H1 (cell line): ENCODE data around the gene ARHGEF12. TPM values are rescaled to one million over a fixed set of nuclear protein-coding genes. Genes with fewer than 3 reads are reported as not detected.
A peak's percentile ranks its signal among the peaks of the same experiment; 100 is the strongest.

Source experiments
- CTCF ChIA-PET: fragments of 300-600 bp; sonication (Branson Sonifier 250); formaldehyde crosslinking; loops from one replicate; lab custom pipeline; 2021; ENCODE audit not compliant: partially characterized antibody; lab: Charles Lee
- POLR2A ChIA-PET: fragments of 300-600 bp; sonication (Branson Sonifier 250); formaldehyde crosslinking; loops from one replicate; lab custom pipeline; 2021; ENCODE audit warnings: inconsistent platforms; ENCODE audit not compliant: partially characterized antibody; lab: Charles Lee
- DNase-seq, 2 experiments: peaks; one replicate each; pipeline versions ENCODE4 v3.0.0 to v3.0.0-alpha.2; 2010 to 2022; ENCODE audit warnings: low spot score in 2 of 2, low read depth in 1 of 2, mixed read lengths in 1 of 2
- FAIRE-seq: peaks from 2 replicates; lab custom pipeline; 2011; peaks lifted over from hg19 to GRCh38; lab: Jason Lieb, UNC
- H2AFZ ChIP-seq: 2 replicates; pipeline ENCODE4 v1.8.1; 2012; ENCODE audit warnings: low read length, inconsistent platforms
- H2AK5ac ChIP-seq: 2 replicates; pipeline ENCODE4 v1.6.1; 2013; ENCODE audit warnings: low read depth, low read length
- H2BK120ac ChIP-seq: replicated peaks from 2 replicates; pipeline ENCODE3; 2013; ENCODE audit warnings: low read depth, low read length, inconsistent platforms
- H2BK12ac ChIP-seq: 2 replicates; pipeline ENCODE4 v1.6.1; 2013; ENCODE audit warnings: low read depth, low read length
- H2BK15ac ChIP-seq: 2 replicates; pipeline ENCODE4 v1.6.1; 2013; ENCODE audit warnings: low read length
- H2BK20ac ChIP-seq: 2 replicates; pipeline ENCODE4 v1.6.1; 2013; ENCODE audit warnings: low read length
- H2BK5ac ChIP-seq: 2 replicates; pipeline ENCODE4 v1.6.1; 2013; ENCODE audit warnings: low read depth, low read length
- H3K14ac ChIP-seq: 2 replicates; pipeline ENCODE4 v1.6.1; 2013; ENCODE audit warnings: inconsistent platforms; ENCODE audit not compliant: insufficient read length
- H3K18ac ChIP-seq: 2 replicates; pipeline ENCODE4 v1.6.1; 2013; ENCODE audit warnings: low read length; ENCODE audit errors: extremely low read depth
- H3K23ac ChIP-seq: 2 replicates; pipeline ENCODE4 v1.6.1; 2013; ENCODE audit warnings: inconsistent platforms; ENCODE audit not compliant: insufficient read length
- H3K23me2 ChIP-seq: 2 replicates; pipeline ENCODE4 v1.6.1; 2013; ENCODE audit warnings: low read depth, low read length
- H3K27ac ChIP-seq: 2 replicates; pipeline ENCODE4 v1.6.1; 2011; ENCODE audit warnings: low read depth, low read length, inconsistent platforms
- H3K27me3 ChIP-seq, 4 experiments: replicated peaks in 1 of 4; 1 replicate in 1 of 4; 2 replicates in 3 of 4; pipeline versions ENCODE4 v1.6.1 to v1.8.1; 2011 to 2013; ENCODE audit warnings: low read length in 3 of 4, mild to moderate bottlenecking in 3 of 4, inconsistent platforms in 2 of 4, mixed read lengths in 2 of 4, moderate library complexity in 1 of 4; ENCODE audit not compliant: control insufficient read depth in 3 of 4, insufficient read depth in 3 of 4; ENCODE audit errors: extremely low read depth in 1 of 4
- H3K36me3 ChIP-seq, 4 experiments: 2 replicates each; pipeline versions ENCODE4 v1.6.1 to v1.8.1; 2011 to 2013; ENCODE audit warnings: mild to moderate bottlenecking in 4 of 4, low read length in 3 of 4, moderate library complexity in 2 of 4, control low read depth in 1 of 4, inconsistent platforms in 1 of 4; ENCODE audit not compliant: insufficient read depth in 4 of 4, control insufficient read depth in 2 of 4
- H3K4ac ChIP-seq: replicated peaks from 2 replicates; pipeline ENCODE3; 2013; ENCODE audit warnings: low read length, low read depth, mixed read lengths, inconsistent platforms; ENCODE audit not compliant: insufficient read length
- H3K4me1 ChIP-seq, 4 experiments: replicated peaks in 1 of 4; 1 replicate in 1 of 4; 2 replicates in 3 of 4; pipeline versions ENCODE4 v1.6.1 to v1.8.1; 2011 to 2013; ENCODE audit warnings: low read length in 3 of 4, inconsistent platforms in 2 of 4, mixed read lengths in 1 of 4; ENCODE audit not compliant: insufficient read depth in 4 of 4, control insufficient read depth in 3 of 4
- H3K4me2 ChIP-seq, 2 experiments: 2 replicates each; pipeline versions ENCODE4 v1.6.1 to v1.8.1; 2011 to 2013; ENCODE audit warnings: low read depth in 2 of 2, low read length in 2 of 2, control low read depth in 1 of 2, inconsistent platforms in 1 of 2, mild to moderate bottlenecking in 1 of 2; ENCODE audit not compliant: insufficient read depth in 1 of 2
- H3K4me3 ChIP-seq, 4 experiments: fragments of 200-600, 300-600 bp in 1 of 4; sonication (generic), shearing (Covaris generic), sonication (Bioruptor Twin) in 1 of 4; 2 replicates each; pipeline versions ENCODE4 v1.5.1 to v1.8.1; 2011 to 2016; ENCODE audit warnings: low read length in 4 of 4, low read depth in 3 of 4, control low read depth in 2 of 4, inconsistent platforms in 2 of 4, mild to moderate bottlenecking in 2 of 4, mixed read lengths in 1 of 4, moderate library complexity in 1 of 4; ENCODE audit not compliant: insufficient read depth in 2 of 4; ENCODE audit errors: extremely low read depth in 1 of 4
- H3K56ac ChIP-seq: replicated peaks from 2 replicates; pipeline ENCODE3; 2013; ENCODE audit warnings: low read depth, mild to moderate bottlenecking, mixed read lengths, low read length, inconsistent platforms; ENCODE audit not compliant: insufficient read length
- H3K79me1 ChIP-seq: 2 replicates; pipeline ENCODE4 v1.6.1; 2013; ENCODE audit warnings: low read depth, low read length, control low read depth
- H3K79me2 ChIP-seq, 2 experiments: 2 replicates each; pipeline versions ENCODE4 v1.6.1 to v1.8.1; 2012 to 2013; ENCODE audit warnings: low read length in 2 of 2, mild to moderate bottlenecking in 2 of 2, inconsistent platforms in 1 of 2; ENCODE audit not compliant: insufficient read depth in 2 of 2, control insufficient read depth in 1 of 2
- H3K9ac ChIP-seq, 4 experiments: replicated peaks in 1 of 4; 1 replicate in 1 of 4; 2 replicates in 3 of 4; pipeline versions ENCODE4 v1.6.1 to v1.8.1; 2011 to 2013; ENCODE audit warnings: low read depth in 3 of 4, low read length in 3 of 4, control low read depth in 2 of 4, mild to moderate bottlenecking in 2 of 4, moderate library complexity in 2 of 4, inconsistent platforms in 1 of 4; ENCODE audit errors: extremely low read depth in 1 of 4
- H3K9me3 ChIP-seq, 2 experiments: 2 replicates each; pipeline versions ENCODE4 v1.6.1 to v1.8.1; 2012 to 2013; ENCODE audit warnings: mild to moderate bottlenecking in 2 of 2, moderate library complexity in 2 of 2, control low read depth in 1 of 2, inconsistent platforms in 1 of 2, low read depth in 1 of 2, low read length in 1 of 2, mixed read lengths in 1 of 2; ENCODE audit not compliant: insufficient read depth in 2 of 2
- H4K20me1 ChIP-seq, 2 experiments: replicated peaks in 1 of 2; 2 replicates each; pipeline versions ENCODE3 to v1.8.1; 2011 to 2013; ENCODE audit warnings: inconsistent platforms in 2 of 2, low read length in 2 of 2, mild to moderate bottlenecking in 1 of 2; ENCODE audit not compliant: insufficient read depth in 2 of 2, control insufficient read depth in 1 of 2
- H4K5ac ChIP-seq: 2 replicates; pipeline ENCODE4 v1.6.1; 2013; ENCODE audit warnings: low read length, low read depth, mixed read lengths, inconsistent platforms; ENCODE audit not compliant: insufficient read length
- H4K8ac ChIP-seq: 2 replicates; pipeline ENCODE4 v1.8.0; 2013; ENCODE audit warnings: mild to moderate bottlenecking, moderate library complexity, low read length, inconsistent platforms; ENCODE audit not compliant: insufficient read depth; ENCODE audit errors: extremely low read depth
- H4K91ac ChIP-seq: replicated peaks from 2 replicates; pipeline ENCODE3; 2013; ENCODE audit warnings: low read length, mixed read lengths, inconsistent platforms; ENCODE audit not compliant: insufficient read length
- BCL11A ChIP-seq, 2 experiments: IDR thresholded peaks; one replicate each; pipeline ENCODE4 v1.6.1; 2011; ENCODE audit warnings: low read depth in 2 of 2, low read length in 2 of 2, mild to moderate bottlenecking in 2 of 2
- CBX8 ChIP-seq: fragments of 300-800, 300-1000 bp; sonication (generic); IDR thresholded peaks from 2 replicates; pipeline ENCODE4 v1.7.1; 2016; ENCODE audit warnings: low read depth, low read length, borderline replicate concordance
- EGR1 ChIP-seq: IDR thresholded peaks from 2 replicates; pipeline ENCODE4 v1.6.1; 2011; ENCODE audit warnings: low read depth, low read length, borderline replicate concordance
- EP300 ChIP-seq, 2 experiments: IDR thresholded peaks; 1 replicate in 1 of 2; 2 replicates in 1 of 2; pipeline ENCODE4 v1.6.1; 2011 to 2012; ENCODE audit warnings: low read depth in 2 of 2, low read length in 2 of 2, mild to moderate bottlenecking in 2 of 2, borderline replicate concordance in 1 of 2, inconsistent platforms in 1 of 2, moderate library complexity in 1 of 2
- EZH2 ChIP-seq: fragments of 200-600 bp; sonication (generic); IDR thresholded peaks from 2 replicates; pipeline ENCODE4 v1.7.1; 2012; ENCODE audit warnings: low read depth, mild to moderate bottlenecking, moderate library complexity, low read length, inconsistent platforms; ENCODE audit not compliant: severe bottlenecking
- KDM5A ChIP-seq: fragments of 200-600 bp; IDR thresholded peaks from 2 replicates; pipeline ENCODE4 v1.7.1; 2012; ENCODE audit warnings: mild to moderate bottlenecking, low read length, inconsistent platforms, mixed read lengths
- PHF8 ChIP-seq: fragments of 200-600 bp; sonication (generic); conservative IDR thresholded peaks from 2 replicates; pipeline ENCODE4 v1.7.1; 2012; ENCODE audit warnings: low read depth, mild to moderate bottlenecking, inconsistent platforms, low read length, moderate library complexity
- POLR2AphosphoS5 ChIP-seq: IDR thresholded peaks from 2 replicates; pipeline ENCODE4 v1.6.1; 2011; ENCODE audit warnings: low read depth, low read length
- RAD21 ChIP-seq, 2 experiments: IDR thresholded peaks in 1 of 2; conservative IDR thresholded peaks in 1 of 2; 2 replicates each; pipeline ENCODE4 v1.6.1; 2011; ENCODE audit warnings: low read depth in 2 of 2, low read length in 2 of 2, improper control_type of control experiment in 1 of 2, inconsistent platforms in 1 of 2, mild to moderate bottlenecking in 1 of 2, moderate library complexity in 1 of 2
- SRF ChIP-seq: IDR thresholded peaks from 2 replicates; pipeline ENCODE4 v1.6.1; 2011; ENCODE audit warnings: mild to moderate bottlenecking, low read depth, low read length, moderate library complexity
- TAF1 ChIP-seq: IDR thresholded peaks from 2 replicates; pipeline ENCODE4 v1.6.1; 2011; ENCODE audit warnings: mild to moderate bottlenecking, low read depth, low read length
- YY1 ChIP-seq: IDR thresholded peaks from 2 replicates; pipeline ENCODE4 v1.6.1; 2011; ENCODE audit warnings: low read depth, mild to moderate bottlenecking, low read length
- WGBS, 2 experiments: shearing (Covaris generic) in 1 of 2; methylation state at CpG; one replicate each; pipeline versions ENCODE4 v1.1.6 to v1.1.7; 2013 to 2015; ENCODE audit warnings: low lambda C conversion rate in 2 of 2, mixed read lengths in 2 of 2, inconsistent platforms in 1 of 2, low coverage in 1 of 2, missing lambda C conversion rate in 1 of 2; ENCODE audit not compliant: insufficient replicate concordance in 2 of 2, insufficient coverage in 1 of 2, insufficient read length in 1 of 2; ENCODE audit errors: extremely low coverage in 1 of 2, missing lambda C conversion rate in 1 of 2; 5-methylcytosine and 5-hydroxymethylcytosine counted together
- polyA plus RNA-seq, 7 experiments: library from polyadenylated mRNA; depleted of rRNA in 3 of 7; stranded (reverse) in 5 of 7; unstranded in 2 of 7; fragments of >200 nt in 5 of 7; fragments of 200-250 nt in 2 of 7; gene quantifications; 1 replicate in 5 of 7; 2 replicates in 1 of 7; 4 replicates in 1 of 7; pipeline versions ENCODE4 v1.2.1 to v1.2.3, GENCODE V29; 2011 to 2013; ENCODE audit warnings: missing spikeins in 2 of 7, mixed read lengths in 2 of 7
- total RNA-seq: library from RNA; stranded (reverse); fragmentation: NEBNext Ultra II Directional; extraction: Animal tissue kit (Norgen Biotek cat#: 25700); gene quantifications from 2 replicates; pipeline ENCODE4 v1.2.1, GENCODE V29; 2021

Gene ARHGEF12
- total and polyA plus RNA-seq, 2 of the 8 experiments (the other 6 are each of a cell fraction or from before 2014, with no cell fraction given), result 5.1 to 33.7 TPM

GRCh38 chr11:120339394-120339890 lies 3.2 kb downstream of the ARHGEF12 start:
- no peaks in the 10 kb centered on the region for H3K79me1 ChIP-seq
- no peak overlapping the region for H3K9ac ChIP-seq
- no peak overlapping the region for H3K4ac ChIP-seq
- no peak overlapping the region for H2BK20ac ChIP-seq
- no peak for FAIRE-seq
- 73% methylated on average over 6 of the region's 6 CpGs; no CpG with 5 or more reads in 1 of the 2 experiments for WGBS, 2 experiments
- H3K4me1 ChIP-seq, result peaks cover 0 to 8% (median 5%) of the 10 kb centered on the region in 4 experiments; a peak in 6 of 7 replicates
- POLR2A ChIA-PET, result no interaction called here
- H3K56ac ChIP-seq, result no peak overlapping the region
- no peak overlapping the region for H4K91ac ChIP-seq
- no peak overlapping the region; the same call in 1 of the 2 replicates for H4K8ac ChIP-seq
- H3K27ac ChIP-seq, result no peak overlapping the region
- no peak for TF ChIP-seq PHF8
- no peak for TF ChIP-seq KDM5A
- TF ChIP-seq POLR2AphosphoS5, result no peak
- TF ChIP-seq EZH2, result no peak
- no peak for TF ChIP-seq EGR1
- no peak for TF ChIP-seq EP300 (IDR thresholded peaks at IDR 0.05; ENCODE audit: borderline replicate concordance in 1 of 2, low read depth in 2 of 2, low read length in 2 of 2)
- no peak for TF ChIP-seq YY1
- no peak for TF ChIP-seq BCL11A (IDR thresholded peaks at IDR 0.05; ENCODE audit: low read depth in 2 of 2, low read length in 2 of 2)
- TF ChIP-seq CBX8, result no peak
- TF ChIP-seq RAD21 (IDR thresholded peaks at IDR 0.05 in 1 of 2, conservative IDR thresholded peaks at IDR 0.05 in 1 of 2; ENCODE audit: low read depth in 2 of 2, low read length in 2 of 2), result no peak
- TF ChIP-seq TAF1, result no peak
- no peak for TF ChIP-seq SRF
- TF ChIP-seq, all 59 proteins: peak for 0
- Histone ChIP-seq H3K27me3 (no peaks in the 10 kb centered on the region), H2BK5ac (0 out of 2 replicates have a peak overlapping the region, but pooled peaks have one; percentile 31), H3K4me2 (peak overlapping the region in 1 of 2 experiments; percentile 6; a peak in 1 of 4 replicates), H3K9me3 (no peaks in the 10 kb centered on the region), H3K4me3 (peak overlapping the region in 1 of 4 experiments; percentile 32; a peak in 1 of 8 replicates), H2BK12ac (no peak overlapping the region), H3K79me2 (peaks cover 8 to 74% of the 10 kb centered on the region in 2 experiments; a peak in 3 of 4 replicates), H4K20me1 (peaks cover 3 to 9% of the 10 kb centered on the region in 2 experiments), H3K23me2 (peaks cover 10% of the 10 kb centered on the region), H2AFZ (no peak overlapping the region), H2BK15ac (no peak overlapping the region), H3K18ac (no peak overlapping the region), H4K5ac (no peak overlapping the region), H2AK5ac (no peak overlapping the region), H2BK120ac (no peak overlapping the region), H3K14ac (no peak overlapping the region), H3K36me3 (no peaks in the 10 kb centered on the region), H3K23ac (no peak overlapping the region)
- no peak for DNase-seq
- CTCF ChIA-PET, result interaction anchor here (1.1 to 1.2 kb wide), 3 partner anchors 93 to 345 kb away, joined by 3 to 4 read pairs (median 4); partner anchors contain the start of gene POU2F3
